ENCODE results near the gene FAM50B. TPM values are rescaled to one million over a fixed set of nuclear protein-coding genes. Genes with fewer than 3 reads are reported as not detected.

FAM50B gene
- total and polyA plus RNA-seq, 2 of the 13 experiments (the other 11 are each of a cell fraction or from before 2014, with no cell fraction given), result 0.05 TPM; not detected in 1

GRCh38 chr6:3885262-3886036 lies 36.3 kb downstream of the FAM50B start (continued):
- TF ChIP-seq HCFC1 (IDR thresholded peaks at IDR 0.05; ENCODE audit: low read depth, low read length) (no peak), ZNF597 (CRISPR knock-in tag; IDR thresholded peaks at IDR 0.05) (no peak), ZNF138 (CRISPR knock-in tag; IDR thresholded peaks at IDR 0.05; ENCODE audit: low read depth) (no peak), PAX8 (CRISPR knock-in tag; IDR thresholded peaks at IDR 0.05; ENCODE audit: borderline replicate concordance) (no peak), RBFOX2 (IDR thresholded peaks at IDR 0.05; ENCODE audit: low read depth, low read length) (no peak), CBX1 (IDR thresholded peaks at IDR 0.05; ENCODE audit: low read depth) (peak; percentile 40), RARA (CRISPR knock-in tag; IDR thresholded peaks at IDR 0.05) (no peak; the same call in 1 of the 2 replicates), MEIS2 (CRISPR knock-in tag; IDR thresholded peaks at IDR 0.05) (no peak), ZNF556 (CRISPR knock-in tag; IDR thresholded peaks at IDR 0.05; ENCODE audit: borderline replicate concordance) (no peak), TFAP4 (IDR thresholded peaks at IDR 0.05; ENCODE audit: borderline replicate concordance, low read depth) (peak; percentile 65; the same call in 1 of the 2 replicates), GZF1 (CRISPR knock-in tag; IDR thresholded peaks at IDR 0.05) (no peak), ZNF263 (CRISPR knock-in tag; IDR thresholded peaks at IDR 0.05) (no peak), ZFP90 (CRISPR knock-in tag; IDR thresholded peaks at IDR 0.05; ENCODE audit: borderline replicate concordance) (no peak), RFXAP (CRISPR knock-in tag; IDR thresholded peaks at IDR 0.05; ENCODE audit: borderline replicate concordance) (no peak), EP300 (IDR thresholded peaks at IDR 0.05; ENCODE audit: low read depth in 2 of 2, low read length in 2 of 2) (no peak), EP300 (CRISPR knock-in tag; IDR thresholded peaks at IDR 0.05; ENCODE audit: borderline replicate concordance) (no peak), ZBTB26 (CRISPR knock-in tag; IDR thresholded peaks at IDR 0.05; ENCODE audit: borderline replicate concordance) (no peak), ZNF234 (CRISPR knock-in tag; conservative IDR thresholded peaks at IDR 0.05) (no peak), HDAC6 (IDR thresholded peaks at IDR 0.05; ENCODE audit: low read depth, low read length) (no peak), ZNF75D (CRISPR knock-in tag; IDR thresholded peaks at IDR 0.05; ENCODE audit: borderline replicate concordance) (no peak), HNF4G (IDR thresholded peaks at IDR 0.05; ENCODE audit: borderline replicate concordance, low read depth, low read length) (no peak), HNF4G (CRISPR knock-in tag; IDR thresholded peaks at IDR 0.05; ENCODE audit: borderline replicate concordance, low read depth) (no peak), SNAPC5 (CRISPR knock-in tag; IDR thresholded peaks at IDR 0.05; ENCODE audit: borderline replicate concordance) (no peak), NR2F6 (IDR thresholded peaks at IDR 0.05) (no peak; the same call in 1 of the 2 replicates), NR2F6 (CRISPR knock-in tag; IDR thresholded peaks at IDR 0.05) (peak; percentile 63; the same call in 1 of the 2 replicates), ONECUT2 (CRISPR knock-in tag; IDR thresholded peaks at IDR 0.05) (no peak), CHCHD3 (CRISPR knock-in tag; IDR thresholded peaks at IDR 0.05) (no peak), HMG20A (CRISPR knock-in tag; IDR thresholded peaks at IDR 0.05; ENCODE audit: borderline replicate concordance) (no peak)

Measured in HepG2 (cell line).